Coronary artery (tissue), 2 donors: ENCODE measurements around the gene TMCC1.
"Not testable (repeated sequence)": the region's sequence is repeated elsewhere in the genome, so short reads cannot be mapped to it uniquely, and the experiment has no call there.

ENCODE experiments used
- DNase-seq: peaks from one replicate; pipeline ENCODE4 v3.0.0-alpha.2; 2017; ENCODE audit warnings: low spot score
- H3K27ac ChIP-seq, 2 donors: fragments of 200-600 bp; sonication (generic); one replicate each; pipeline ENCODE4 v1.5.1; 2016 to 2019
- H3K4me3 ChIP-seq: fragments of 200-600 bp; sonication (generic); 2 replicates; pipeline ENCODE4 v1.5.1; 2016; ENCODE audit warnings: mild to moderate bottlenecking, moderate library complexity
- TF ChIP-seq, protein P1 (sequence below): fragments of 200-600 bp; sonication (generic); IDR thresholded peaks from one replicate; pipeline ENCODE4 v1.5.1; 2019; ENCODE audit warnings: antibody characterized with exemption

TMCC1 gene

DNA sequence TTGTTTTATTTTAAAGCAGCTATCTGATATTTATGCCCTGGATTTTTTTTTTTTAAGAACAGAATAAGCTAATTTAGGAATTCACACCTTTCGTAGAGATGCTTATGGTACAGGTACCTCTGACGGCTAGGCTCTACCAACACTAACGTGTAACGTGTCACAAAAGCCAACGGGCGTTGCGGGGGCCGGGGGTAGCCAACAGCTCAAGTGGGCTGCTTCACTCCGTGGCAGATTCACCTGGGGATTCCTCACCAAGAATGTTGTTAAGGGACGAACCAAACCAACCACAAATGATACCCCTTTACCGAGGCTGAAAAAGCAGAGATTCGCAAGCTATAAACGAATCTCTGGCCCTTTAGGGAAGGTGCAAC, 1.0 kb downstream of the TMCC1 start:
- DNase-seq = no peak
- H3K4me3 ChIP-seq = peak overlapping the region; percentile 86
- peak overlapping the region; percentile 84 to 93 for H3K27ac ChIP-seq
- TF ChIP-seq, protein P1, sequence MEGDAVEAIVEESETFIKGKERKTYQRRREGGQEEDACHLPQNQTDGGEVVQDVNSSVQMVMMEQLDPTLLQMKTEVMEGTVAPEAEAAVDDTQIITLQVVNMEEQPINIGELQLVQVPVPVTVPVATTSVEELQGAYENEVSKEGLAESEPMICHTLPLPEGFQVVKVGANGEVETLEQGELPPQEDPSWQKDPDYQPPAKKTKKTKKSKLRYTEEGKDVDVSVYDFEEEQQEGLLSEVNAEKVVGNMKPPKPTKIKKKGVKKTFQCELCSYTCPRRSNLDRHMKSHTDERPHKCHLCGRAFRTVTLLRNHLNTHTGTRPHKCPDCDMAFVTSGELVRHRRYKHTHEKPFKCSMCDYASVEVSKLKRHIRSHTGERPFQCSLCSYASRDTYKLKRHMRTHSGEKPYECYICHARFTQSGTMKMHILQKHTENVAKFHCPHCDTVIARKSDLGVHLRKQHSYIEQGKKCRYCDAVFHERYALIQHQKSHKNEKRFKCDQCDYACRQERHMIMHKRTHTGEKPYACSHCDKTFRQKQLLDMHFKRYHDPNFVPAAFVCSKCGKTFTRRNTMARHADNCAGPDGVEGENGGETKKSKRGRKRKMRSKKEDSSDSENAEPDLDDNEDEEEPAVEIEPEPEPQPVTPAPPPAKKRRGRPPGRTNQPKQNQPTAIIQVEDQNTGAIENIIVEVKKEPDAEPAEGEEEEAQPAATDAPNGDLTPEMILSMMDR = no peak

DNA sequence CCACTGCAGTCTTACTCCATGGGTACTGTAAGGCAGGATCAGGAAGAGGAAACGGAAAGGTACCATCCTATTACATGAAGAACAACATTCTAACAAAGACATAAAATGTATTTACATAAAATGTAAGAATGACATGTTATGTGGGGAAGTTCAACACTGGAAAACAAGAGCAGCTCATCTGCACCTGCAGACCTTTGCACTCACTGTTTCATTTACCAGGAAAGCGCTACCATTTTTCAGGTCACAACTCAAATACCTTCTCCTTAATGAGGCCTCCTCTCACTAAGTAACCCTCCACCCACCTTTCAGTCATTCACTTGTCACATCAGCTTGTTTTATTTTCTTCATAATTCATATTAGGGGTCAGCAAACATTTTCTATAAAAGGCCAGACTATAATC, 2.6 kb downstream of the TMCC1 start:
- no peak overlapping the region for H3K4me3 ChIP-seq

DNA sequence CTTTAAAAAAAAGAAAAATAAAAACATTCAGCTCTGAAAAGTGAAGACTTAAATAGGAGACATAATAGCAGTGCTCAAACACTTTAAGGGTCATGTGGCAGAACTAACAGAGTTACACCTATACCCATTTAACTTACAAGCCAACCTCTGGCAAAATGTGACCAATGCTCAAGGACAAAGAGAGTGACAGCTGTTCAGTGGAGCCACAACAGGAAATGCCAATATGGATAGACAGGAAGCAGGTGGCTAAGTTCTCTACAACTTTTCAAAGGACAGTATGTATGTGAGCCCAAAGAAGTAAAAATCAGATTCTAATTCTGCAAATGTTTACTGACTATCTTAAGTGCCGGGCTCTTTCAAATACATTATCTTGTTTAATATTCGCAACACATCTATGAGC, 3.4 kb downstream of the TMCC1 start:
- TF ChIP-seq, protein P1 = no peak
- no peak for DNase-seq
- Histone ChIP-seq H3K4me3 (no peak overlapping the region), H3K27ac (peak overlapping the region in 1 of 2 donors; percentile 15)

More for the DNA sequence above, 2.6 kb downstream of the TMCC1 start:
- TF ChIP-seq, protein P1 = no peak
- peak overlapping the region in 1 of 2 donors; percentile 7 for H3K27ac ChIP-seq
- DNase-seq = no peak

DNA sequence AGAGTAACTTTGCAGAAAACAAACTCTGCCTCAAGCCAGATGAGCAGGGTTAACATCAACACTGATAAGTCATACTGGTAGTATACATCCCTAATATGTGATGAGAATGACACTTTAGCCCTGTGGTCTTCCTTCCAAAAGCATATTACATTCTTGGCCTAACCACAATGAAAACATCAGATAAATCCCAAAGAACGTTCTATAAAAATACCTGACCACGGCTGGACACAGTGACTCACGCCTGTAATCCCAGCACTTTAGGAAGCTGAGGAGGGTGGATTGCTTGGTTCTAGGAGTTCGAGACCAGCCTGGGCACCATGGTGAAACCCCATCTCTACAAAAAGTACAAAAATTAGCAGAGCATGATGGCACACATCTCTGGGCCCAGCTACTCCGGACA, 4.7 kb downstream of the TMCC1 start:
- TF ChIP-seq, protein P1 = no peak
- DNase-seq = no peak
- no peak overlapping the region for H3K4me3 ChIP-seq
- peak overlapping the region in 1 of 2 donors; percentile 37 for H3K27ac ChIP-seq

DNA sequence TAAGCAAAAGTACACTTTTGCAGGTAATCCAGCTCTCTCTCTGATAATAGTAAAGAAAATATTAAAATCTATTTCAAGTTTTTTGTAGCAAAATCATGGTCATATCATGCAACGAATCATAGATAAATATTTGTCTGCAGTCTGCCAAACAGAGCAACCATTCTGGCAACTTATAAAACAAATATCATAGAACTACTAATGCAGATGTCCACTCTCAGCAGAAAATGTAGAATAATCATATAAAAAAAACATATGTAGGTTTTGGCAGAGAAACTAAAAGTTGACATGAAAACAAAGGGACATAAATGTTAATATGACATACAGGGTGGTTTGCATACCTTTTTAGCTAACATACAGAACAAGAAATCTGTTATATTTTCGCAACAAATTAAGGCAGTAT, 12.2 kb downstream of the TMCC1 start:
- Histone ChIP-seq H3K27ac (no peak overlapping the region), H3K4me3 (no peak overlapping the region)
- DNase-seq = no peak
- TF ChIP-seq, protein P1 = no peak

DNA sequence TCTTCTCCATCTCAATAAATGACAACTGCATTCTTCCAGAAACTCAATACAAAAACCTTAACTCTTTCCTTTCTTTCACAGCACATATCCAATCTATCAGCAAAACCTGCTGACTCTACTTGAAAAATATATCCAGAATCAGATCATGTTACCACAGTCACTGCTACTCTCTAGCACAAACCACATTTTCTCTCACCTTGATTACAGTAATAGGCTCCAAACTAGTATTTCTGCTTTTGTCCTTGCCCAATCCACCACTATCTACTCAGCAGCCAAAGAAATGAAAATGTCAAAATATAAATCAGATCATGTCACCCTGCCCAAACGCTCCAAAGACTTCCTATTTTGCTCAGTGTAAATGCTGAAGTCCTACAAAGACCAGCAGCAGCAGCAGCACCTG, 15.2 kb downstream of the TMCC1 start:
- DNase-seq = no peak
- Histone ChIP-seq H3K27ac (no peak overlapping the region), H3K4me3 (no peak overlapping the region)
- TF ChIP-seq, protein P1 = no peak

DNA sequence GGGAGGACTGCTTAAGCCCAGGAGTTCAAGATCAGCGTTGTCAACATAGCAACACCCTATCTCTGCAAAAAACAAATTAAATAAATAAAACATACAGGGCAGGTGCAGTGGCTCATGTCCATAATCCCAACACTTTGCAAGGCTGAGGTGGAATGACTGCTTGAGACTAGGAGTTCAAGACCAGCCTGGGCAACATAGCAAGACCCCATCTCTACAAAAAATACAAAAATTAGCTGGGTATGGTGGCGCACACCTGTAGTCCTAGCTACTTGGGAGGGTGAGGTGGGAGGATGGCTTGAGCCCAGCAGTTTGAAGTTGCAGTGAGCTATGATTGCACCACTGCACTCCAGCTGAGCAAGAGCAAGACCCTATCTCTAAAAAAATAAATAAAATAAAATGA, 19.0 kb downstream of the TMCC1 start:
- DNase-seq, H3K4me3 ChIP-seq, H3K27ac ChIP-seq: not testable (repeated sequence)

DNA sequence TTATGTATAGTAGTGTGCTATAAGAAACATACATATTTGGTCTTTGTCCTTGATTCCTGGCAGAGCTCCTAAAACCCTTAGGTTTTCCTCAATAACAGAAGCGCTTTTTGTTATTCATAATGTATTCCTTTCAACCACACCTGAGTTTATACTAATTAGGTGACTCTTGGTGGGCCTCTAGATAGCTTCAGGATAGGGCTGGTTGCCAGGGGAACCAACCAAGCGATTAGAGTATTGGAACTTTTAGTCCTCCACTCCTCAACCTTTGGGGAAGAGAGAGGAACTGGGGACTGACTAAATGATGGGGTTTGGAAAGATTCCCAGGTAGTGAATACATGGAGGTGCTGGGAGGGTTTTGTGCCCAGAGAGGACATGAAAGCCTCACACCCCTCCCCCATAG, 24.6 kb downstream of the TMCC1 start:
- no peak overlapping the region for H3K27ac ChIP-seq
- H3K4me3 ChIP-seq = no peak overlapping the region
- DNase-seq = no peak
- TF ChIP-seq, protein P1 = no peak
